Cardiac muscle cell (in vitro differentiated cells and primary cell): ENCODE results near the gene DGKG. TPM values are rescaled to one million over a fixed set of nuclear protein-coding genes. Genes with fewer than 3 reads are reported as not detected.

Experiments used
- DNase-seq, 2 donors: peaks; one replicate each; pipeline versions ENCODE4 v3.0.0 to v3.0.0-alpha.2; 2010 to 2017; ENCODE audit warnings: low read depth in 1 of 2, low spot score in 1 of 2
- H3K27ac ChIP-seq: fragments of 200-600 bp; sonication (generic); 2 replicates; pipeline ENCODE4 v1.5.1; 2016
- H3K27me3 ChIP-seq: fragments of 200-600 bp; sonication (generic); 2 replicates; pipeline ENCODE4 v1.6.0; 2016; ENCODE audit warnings: control low read depth
- H3K36me3 ChIP-seq: fragments of 200-600 bp; sonication (generic); 2 replicates; pipeline ENCODE4 v1.5.1; 2016; ENCODE audit warnings: control low read depth
- H3K4me1 ChIP-seq: fragments of 200-600 bp; sonication (generic); 2 replicates; pipeline ENCODE4 v1.8.1; 2017; ENCODE audit warnings: low read depth, mild to moderate bottlenecking, mixed run types
- H3K4me3 ChIP-seq: fragments of 200-600 bp; sonication (generic); 2 replicates; pipeline ENCODE4 v1.5.1; 2016; ENCODE audit warnings: mild to moderate bottlenecking
- H3K9me3 ChIP-seq: fragments of 200-600 bp; sonication (generic); 2 replicates; pipeline ENCODE4 v1.5.1; 2017; ENCODE audit warnings: low read depth, mild to moderate bottlenecking, control low read depth
- CTCF ChIP-seq: IDR thresholded peaks from 2 replicates; pipeline ENCODE4 v1.5.1; 2012; ENCODE audit warnings: low read depth, mild to moderate bottlenecking, low read length
- polyA plus RNA-seq: library from polyadenylated mRNA; unstranded; fragments of >200 nt; fragmentation: Nextera tagmentation; extraction: Ambion mirVana; gene quantifications from 2 replicates; pipeline ENCODE4 v1.2.1, GENCODE V29; 2016
- total RNA-seq: library from RNA; depleted of rRNA; stranded (reverse); fragments of >200 nt; gene quantifications from 2 replicates; pipeline ENCODE4 v1.2.3, GENCODE V29; 2016

DGKG gene
- total and polyA plus RNA-seq, 2 experiments from 2014 or later, result 0.15 TPM; not detected in 1

- Histone ChIP-seq H3K27ac (no peak overlapping the region), H3K27me3 (no peaks in the 10 kb centered on the region), H3K4me3 (no peak overlapping the region), H3K4me1 (peaks cover 9% of the 10 kb centered on the region), H3K9me3 (no peaks in the 10 kb centered on the region), H3K36me3 (no peaks in the 10 kb centered on the region)
- no peak for TF ChIP-seq CTCF
- no peak for DNase-seq
Observed at GRCh38 chr3:186169379-186169778, 192.7 kb downstream of the DGKG start.

- Histone ChIP-seq H3K4me3 (no peak overlapping the region), H3K27me3 (no peaks in the 10 kb centered on the region), H3K27ac (no peak overlapping the region), H3K36me3 (no peaks in the 10 kb centered on the region), H3K4me1 (peaks cover 9% of the 10 kb centered on the region), H3K9me3 (no peaks in the 10 kb centered on the region)
- no peak for TF ChIP-seq CTCF
- DNase-seq, result no peak
Observed at GRCh38 chr3:186168976-186169375, 193.1 kb downstream of the DGKG start.

GRCh38 chr3:186167646-186168395 lies 194.2 kb downstream of the DGKG start:
- no peaks in the 10 kb centered on the region for H3K4me1 ChIP-seq
- DNase-seq, result no peak
- no peak overlapping the region for H3K4me3 ChIP-seq
- no peaks in the 10 kb centered on the region for H3K36me3 ChIP-seq
- no peak for TF ChIP-seq CTCF
- H3K27me3 ChIP-seq, result no peaks in the 10 kb centered on the region
- H3K27ac ChIP-seq, result no peak overlapping the region
- H3K9me3 ChIP-seq, result no peaks in the 10 kb centered on the region

GRCh38 chr3:186166491-186167288 lies 195.3 kb downstream of the DGKG start:
- DNase-seq, result no peak
- Histone ChIP-seq H3K36me3 (no peaks in the 10 kb centered on the region), H3K4me3 (no peak overlapping the region), H3K9me3 (no peaks in the 10 kb centered on the region), H3K27ac (no peak overlapping the region), H3K27me3 (no peaks in the 10 kb centered on the region), H3K4me1 (no peaks in the 10 kb centered on the region)
- no peak for TF ChIP-seq CTCF

GRCh38 chr3:186166036-186166435 lies 196.0 kb downstream of the DGKG start:
- Histone ChIP-seq H3K27me3 (no peaks in the 10 kb centered on the region), H3K9me3 (no peaks in the 10 kb centered on the region), H3K27ac (no peak overlapping the region), H3K4me1 (no peaks in the 10 kb centered on the region), H3K4me3 (no peak overlapping the region), H3K36me3 (no peaks in the 10 kb centered on the region)
- no peak for DNase-seq
- no peak for TF ChIP-seq CTCF
